Iris pigment epithelial cell (primary cell): Measurements from ENCODE around the gene TAF10.

Source experiments
- DNase-seq: peaks from one replicate; pipeline ENCODE4 v3.0.0-alpha.2; 2011; ENCODE audit warnings: low read depth

The TAF10 gene

DNA sequence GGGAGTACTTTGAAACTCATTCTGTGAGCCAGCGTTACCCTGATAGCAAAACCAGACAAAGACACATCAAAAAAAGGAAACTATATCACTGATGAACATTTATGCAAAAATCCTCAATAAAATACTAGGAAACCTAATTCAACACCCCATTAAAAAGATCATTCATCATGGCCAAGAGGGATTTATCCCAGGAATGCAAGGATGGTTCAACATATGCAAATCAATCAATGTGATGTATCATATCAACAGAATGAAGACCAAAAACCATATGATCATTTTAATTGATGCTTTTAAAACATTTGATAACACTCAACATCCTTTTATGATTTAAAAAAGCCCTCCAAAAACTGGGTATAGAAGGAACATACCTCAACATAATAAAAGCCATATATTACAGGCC lies 28.4 kb downstream of the TAF10 start:
- no peak for DNase-seq

DNA sequence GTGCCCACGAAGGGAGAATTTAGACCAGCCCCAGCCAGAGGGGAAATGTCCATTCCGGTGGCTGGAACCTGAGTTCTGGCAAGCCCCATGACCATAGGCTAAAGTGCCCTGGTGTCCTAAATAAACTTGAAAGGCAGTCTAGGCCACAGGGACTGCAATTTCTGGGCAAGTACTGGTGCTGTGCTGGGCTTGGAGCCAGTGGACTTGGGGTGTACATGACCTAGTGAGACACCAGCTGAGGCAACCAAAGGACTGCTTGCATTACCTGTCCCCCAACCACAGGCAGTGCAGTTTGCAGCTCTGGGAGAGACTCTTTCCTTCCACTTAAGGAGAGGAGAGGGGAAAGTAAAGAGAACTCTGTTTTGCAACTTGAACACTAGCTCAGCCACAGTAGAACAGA lies 32.3 kb downstream of the TAF10 start:
- DNase-seq = no peak

DNA sequence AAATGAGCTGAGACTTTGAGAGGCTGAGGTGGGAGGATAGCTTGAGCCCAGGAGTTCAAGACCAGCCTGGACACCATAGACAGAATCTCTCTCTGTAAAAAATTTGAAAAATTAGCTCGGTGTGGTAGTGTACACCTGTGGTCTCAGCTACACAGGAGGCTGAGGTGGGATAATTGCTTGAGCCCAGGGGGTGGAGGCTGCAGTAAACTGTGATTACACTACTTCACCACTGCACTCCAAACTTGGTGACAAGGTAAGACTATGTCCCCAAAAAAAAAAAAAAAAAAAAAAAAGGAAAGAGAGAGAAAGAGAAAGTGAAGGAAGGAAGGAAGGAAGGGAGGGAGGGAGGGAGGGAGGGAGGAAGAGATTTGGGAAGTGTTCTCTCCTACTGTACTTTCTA lies 33.9 kb downstream of the TAF10 start:
- DNase-seq = no peak

DNA sequence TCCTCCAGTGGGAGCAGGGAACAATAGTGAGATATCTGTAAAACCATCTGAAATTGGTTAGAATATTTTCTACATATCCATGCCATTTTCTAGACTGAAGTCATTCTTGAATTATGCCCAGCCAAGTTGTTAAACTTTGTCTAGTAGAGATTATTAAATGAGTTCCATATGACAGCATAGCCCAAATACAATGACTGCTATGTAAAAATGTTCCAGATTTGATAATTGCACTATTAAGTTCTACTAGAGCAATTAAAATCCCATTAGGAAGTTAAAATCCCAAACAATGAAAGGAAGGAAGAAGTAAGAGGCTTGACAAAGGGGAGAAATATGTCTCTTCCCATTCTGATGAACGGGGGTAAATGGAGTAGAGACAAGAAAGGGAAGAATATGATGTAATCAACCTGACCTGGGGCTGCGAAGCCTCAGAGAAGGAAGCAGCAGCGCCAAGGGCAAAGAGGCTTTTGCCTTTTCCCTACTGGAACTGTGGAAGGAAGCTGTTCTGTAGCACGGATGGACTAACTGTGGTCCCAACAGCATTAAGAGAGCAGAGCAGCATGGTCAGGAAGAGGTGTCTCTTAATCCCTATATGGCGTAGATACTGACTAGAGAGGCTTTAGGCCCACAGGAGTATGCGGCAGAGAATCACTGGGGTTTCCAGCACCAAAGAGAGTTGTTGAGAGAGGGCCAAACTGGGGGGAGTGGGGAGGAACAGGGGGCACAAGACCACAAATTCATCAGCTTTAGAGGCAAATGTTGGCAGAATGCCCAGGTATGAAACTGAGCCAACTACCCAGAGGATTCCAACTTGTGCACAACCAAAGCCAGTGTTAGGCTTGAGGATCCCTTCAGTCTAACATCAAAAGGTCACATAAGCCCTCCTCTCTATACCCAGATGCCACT lies 35.3 kb downstream of the TAF10 start:
- peak; percentile 62 for DNase-seq

DNA sequence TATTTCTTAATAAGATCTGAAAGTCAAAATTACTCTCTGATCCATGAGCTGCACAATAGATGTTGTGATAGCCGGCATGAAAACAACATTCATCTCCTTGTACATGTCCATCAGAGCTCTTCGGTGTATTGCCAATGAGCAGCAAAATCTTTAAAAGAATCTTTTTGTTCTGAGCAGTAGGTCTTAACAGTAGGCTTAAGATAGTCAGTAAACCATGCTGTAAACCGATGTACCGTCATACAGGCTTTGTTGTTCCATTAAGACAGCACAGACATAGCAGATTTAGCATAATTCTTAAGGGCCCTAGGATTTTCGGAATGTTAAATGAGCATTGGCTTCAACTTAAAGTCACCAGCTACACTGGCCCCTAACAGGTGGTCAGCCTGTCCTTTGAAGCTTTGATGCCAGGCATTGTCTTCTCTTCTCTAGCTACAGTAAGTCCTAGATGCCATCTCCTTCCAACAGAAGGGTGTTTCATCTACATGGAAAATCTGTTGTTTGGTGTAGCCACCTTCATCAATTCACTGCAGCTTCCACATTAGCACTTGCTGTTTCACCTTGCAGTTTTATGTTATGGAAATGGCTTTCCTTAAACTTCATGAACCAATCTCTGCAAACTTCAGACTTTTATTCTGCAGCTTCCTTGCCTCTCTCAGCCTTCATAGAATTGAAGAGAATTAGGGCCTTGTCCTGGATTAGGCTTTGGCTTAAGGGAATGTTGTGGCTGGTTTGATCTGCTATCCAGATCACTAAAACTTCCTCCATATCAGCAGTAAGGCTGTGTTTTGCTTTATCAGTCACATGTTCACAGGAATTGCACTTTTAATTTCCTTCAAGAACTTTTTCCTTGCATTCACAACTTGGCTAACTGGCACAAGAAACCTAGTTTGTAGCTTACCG lies 37.0 kb downstream of the TAF10 start:
- DNase-seq = no peak

DNA sequence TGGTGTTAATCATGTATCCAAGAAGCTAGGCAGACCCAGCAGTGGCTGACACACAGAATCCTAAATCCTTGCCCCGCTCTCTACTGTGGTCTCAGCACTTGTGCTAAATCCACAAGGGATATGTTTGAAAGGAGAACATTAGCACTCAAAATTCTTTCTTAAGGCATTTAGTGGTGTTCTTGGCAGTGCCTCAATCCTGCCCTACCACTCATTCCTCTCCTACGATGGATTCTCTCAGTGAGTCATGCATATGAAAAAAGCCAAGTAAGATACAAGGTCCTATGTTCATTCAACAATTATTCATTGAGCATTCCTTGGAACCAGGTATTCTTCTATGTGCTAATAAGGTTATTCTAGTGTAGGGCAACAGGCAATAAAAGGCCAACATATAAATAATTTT lies 39.8 kb downstream of the TAF10 start:
- DNase-seq = peak; percentile 86

DNA sequence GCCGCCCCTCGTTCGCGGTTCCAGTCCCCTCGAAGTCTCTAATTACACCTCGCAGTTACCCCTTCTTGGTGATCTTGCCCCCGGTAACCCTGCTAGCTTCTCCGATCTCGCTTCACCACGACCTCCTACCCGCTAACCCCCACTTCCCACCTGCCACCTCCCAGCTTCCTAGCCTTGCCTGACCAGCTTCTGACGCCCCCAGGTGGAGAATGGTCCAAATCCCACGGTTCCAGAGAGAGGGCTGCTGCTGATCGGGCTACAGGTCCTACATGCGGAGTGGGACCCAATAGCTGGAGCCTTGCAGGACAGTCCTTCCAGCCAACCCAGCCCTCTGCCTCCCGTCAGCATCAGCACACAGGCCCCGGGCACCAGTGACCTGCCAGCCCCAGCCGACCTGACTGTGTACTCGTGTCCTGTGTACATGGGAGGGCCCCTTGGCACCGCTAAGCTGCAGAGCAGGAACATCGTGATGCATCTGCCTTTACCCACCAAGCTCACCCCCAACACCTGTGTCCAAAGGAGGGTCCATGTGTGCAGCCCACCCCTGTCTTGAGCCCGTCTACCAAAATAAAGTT lies 40.5 kb downstream of the TAF10 start:
- no peak for DNase-seq

DNA sequence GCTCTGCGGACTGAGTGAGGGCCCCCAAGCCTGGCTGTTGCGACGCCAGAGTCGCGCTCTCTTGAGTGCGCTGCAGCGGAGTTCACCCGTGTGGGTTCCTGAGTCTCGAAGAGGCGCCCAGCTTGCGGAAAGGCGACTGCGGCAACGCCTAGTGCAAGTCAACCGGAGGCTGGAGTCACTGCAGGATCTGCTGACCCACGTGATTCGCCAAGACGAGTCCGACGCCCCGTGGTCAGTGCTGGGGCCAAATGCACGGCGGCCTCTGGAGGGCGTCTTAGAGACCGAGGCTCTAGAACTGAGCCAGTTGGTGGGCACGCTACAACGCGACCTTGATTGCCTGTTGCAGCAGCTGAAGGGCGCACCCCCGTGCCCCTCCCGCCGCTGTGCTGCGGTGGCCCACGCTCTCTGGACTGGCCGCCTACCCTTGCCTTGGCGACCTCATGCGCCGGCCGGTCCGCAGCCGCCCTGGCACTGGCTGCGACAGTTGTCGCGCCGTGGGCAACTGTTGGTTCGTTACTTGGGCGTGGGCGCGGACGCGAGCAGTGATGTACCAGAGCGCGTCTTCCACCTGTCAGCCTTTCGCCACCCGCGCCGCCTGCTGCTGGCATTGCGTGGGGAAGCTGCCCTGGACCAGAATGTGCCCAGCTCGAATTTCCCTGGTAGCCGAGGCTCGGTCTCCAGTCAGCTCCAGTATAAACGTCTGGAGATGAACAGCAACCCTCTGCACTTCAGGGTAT lies 41.2 kb downstream of the TAF10 start:
- DNase-seq = no peak

DNA sequence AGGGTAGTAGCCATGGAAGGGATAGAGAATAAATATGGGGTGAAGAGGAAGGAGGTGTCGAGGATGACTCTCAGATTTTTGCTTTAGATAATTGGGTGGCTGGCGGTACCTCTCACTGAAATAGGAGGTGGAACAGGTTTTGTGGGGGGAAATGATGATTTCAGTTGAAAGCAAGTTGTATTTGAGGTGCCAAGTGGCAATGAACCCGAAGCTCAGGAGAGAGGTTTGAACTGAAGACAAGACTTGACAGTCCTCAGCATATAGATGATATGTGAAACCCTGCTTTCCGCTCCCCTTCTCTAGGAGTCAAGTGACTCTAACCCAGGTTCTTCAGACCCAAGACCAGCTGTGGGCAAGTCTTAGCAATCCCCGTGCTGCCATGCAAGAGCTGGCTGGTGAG lies 42.3 kb downstream of the TAF10 start:
- DNase-seq = no peak

DNA sequence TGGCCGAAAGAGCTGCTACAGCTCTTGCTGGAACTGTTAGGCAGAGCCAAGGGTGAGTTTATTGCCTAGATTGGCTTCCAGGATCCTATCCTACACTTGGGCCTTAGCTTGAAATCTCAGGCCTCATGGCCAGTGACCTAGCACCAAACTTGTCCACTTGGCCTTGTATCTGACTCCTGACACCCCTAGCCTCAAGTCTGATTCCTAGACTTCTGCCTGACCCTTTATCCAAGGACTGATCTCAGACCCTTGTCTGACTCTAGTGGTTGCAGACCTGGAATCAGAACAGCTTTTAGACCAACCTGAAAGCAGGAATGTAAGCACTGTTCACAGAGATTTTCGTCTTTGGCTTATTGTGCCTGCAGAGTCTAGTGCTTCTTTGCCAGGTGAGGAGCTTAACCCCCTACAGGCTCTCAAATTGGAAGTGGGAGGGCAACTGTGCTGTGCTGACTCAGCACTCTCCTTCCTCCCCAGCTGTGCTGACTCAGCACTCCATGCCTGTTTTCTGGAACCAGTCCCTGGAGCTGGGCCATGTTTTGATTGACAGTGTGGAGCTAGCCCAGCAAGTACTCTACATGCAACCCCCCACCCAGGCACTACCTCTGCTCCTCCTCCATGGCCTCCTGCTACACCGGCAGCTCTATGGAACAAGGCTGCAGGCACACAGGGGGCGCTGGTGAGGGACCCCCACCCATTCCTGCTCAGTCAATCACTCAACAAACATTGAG lies 43.7 kb downstream of the TAF10 start:
- DNase-seq = peak; percentile 78

DNA sequence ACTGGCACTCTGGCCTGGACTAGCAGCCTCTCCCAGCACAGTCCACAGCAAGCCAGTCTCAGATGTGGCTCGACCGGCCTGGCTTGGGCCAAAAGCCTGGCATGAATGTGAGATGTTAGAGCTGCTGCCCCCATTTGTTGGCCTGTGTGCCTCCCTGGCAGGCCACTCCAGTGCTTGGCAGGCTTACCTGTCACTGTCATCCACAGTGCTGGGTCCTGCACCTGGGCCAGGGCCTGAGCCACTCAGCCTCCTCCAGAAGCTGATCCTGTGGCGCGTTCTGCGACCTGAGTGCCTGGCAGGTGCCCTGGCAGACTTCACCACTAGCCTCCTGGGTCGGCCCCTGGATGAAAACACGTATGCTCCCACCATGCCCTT lies 44.7 kb downstream of the TAF10 start:
- DNase-seq = no peak

DNA sequence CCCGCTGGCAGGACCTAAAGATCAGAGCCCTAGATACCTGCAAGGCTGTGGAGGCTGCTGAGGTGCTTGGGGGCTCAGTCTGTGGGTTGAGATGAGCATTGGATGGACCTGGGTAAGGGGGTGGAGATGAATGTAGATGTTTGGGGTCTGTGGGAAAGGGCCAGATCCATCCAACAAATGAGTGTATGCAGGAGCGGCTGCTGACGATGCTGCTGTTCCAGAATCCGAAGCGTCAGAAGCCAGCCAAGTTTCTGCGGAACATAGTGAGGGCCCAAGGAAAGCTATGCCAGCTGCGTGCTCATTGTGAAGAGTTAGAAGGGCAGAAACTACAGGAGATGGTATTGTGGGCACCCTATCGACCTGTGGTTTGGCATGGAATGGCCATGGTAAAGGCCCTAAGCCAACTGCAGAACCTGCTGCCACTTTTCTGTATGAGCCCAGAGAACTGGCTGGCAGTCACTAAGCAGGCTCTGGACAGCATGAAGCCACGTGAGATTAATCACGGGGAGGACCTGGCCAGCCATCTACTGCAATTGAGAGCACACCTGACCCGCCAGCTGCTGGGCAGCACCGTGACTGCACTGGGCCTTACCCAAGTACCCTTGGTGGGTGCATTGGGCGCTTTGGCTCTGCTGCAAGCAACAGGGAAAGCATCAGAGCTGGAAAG lies 45.2 kb downstream of the TAF10 start:
- DNase-seq = no peak

DNA sequence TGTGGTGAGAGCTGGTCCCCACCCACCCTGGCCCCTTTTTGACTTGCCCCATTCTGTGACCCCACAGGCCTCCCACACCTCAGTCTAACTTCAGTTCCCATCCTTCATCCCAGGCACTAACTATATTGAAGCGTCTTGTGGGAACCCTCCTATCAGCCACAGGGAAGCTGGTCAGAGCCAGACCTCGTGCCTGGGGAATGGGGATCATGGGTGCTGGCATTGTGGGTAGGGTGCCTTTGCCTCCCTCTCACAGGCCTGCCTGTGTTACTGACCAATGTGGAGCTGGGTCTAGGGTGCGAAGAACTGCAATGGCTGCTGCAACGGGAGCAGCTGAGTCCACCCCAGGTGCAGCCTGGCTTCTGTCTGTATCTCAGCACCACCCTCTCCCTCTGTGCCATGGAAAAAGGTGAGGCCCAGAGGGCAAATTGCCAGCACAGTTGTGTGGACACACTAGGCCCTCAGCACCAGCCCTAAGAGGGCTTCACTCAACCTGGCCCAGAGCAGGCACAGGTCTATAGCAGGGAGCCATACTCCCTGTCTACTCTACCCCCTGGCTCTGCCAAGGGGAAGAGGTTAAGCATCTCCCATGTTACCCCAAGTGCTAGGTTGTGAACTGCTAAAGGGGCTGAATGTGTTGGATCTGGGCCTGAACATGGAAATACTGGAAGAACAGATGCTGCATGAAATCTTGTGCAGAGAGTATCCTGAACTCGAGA lies 45.9 kb downstream of the TAF10 start:
- no peak for DNase-seq

DNA sequence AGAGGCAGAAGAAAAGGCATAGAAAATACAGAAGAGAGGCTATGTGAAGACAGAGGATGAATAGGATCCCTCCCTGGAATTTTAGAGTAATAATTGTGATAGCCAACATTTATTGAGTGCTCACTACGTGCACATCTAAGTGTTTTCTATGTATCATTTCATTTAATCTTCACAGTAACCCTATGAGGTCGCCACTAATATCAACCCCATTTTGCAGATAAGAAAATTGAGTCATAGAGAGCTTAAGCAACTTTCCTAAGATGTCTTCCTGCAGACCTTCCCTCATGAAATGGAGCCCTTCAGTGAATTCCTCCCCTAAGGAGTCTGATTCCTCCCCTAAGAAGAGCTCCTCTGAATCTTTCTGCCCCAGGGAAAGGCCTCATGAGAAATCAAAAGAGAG lies 46.7 kb downstream of the TAF10 start:
- no peak for DNase-seq

DNA sequence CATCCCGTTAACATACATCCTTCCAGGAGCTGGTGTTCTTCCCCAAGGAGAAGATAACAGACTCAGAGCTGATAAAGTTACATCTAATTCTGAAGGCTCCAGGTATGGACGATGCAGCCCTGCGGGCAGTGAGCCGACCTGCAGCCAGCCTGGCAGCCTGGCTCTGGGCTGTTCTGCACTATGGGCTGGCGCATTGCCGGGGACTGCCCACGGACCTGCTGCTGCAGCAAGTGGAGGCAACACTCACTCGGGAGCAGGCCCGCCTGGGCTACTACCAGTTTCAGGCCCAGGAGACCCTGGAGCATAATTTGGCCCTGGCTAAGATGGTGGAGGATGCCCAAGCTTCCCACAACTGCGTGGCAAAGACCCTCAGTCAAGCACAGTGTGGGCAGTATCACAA lies 48.3 kb downstream of the TAF10 start:
- DNase-seq = no peak

DNA sequence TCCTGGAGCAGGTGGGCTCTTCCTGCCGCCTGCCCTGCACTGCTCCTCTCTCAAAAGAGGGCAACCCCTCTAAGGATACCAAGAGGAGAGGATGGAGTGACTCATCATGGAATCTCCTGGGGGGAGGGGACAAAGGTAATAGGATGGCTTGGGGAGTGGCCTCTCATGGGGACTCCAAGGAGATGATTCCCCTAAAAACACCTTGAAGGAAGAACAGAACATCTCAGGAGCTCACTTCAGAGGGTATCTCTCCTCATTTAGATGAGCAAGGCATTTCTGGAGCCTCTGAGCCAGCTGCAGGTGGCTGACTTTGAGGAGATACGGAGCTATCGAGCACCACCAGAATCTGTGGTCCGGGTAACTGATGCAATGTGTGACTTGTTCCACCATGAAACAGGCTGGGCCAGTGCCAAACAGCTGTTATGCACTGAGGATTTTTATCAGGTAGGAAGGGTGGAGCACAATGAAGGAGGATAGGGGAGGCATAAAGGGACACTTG lies 48.8 kb downstream of the TAF10 start:
- no peak for DNase-seq

DNA sequence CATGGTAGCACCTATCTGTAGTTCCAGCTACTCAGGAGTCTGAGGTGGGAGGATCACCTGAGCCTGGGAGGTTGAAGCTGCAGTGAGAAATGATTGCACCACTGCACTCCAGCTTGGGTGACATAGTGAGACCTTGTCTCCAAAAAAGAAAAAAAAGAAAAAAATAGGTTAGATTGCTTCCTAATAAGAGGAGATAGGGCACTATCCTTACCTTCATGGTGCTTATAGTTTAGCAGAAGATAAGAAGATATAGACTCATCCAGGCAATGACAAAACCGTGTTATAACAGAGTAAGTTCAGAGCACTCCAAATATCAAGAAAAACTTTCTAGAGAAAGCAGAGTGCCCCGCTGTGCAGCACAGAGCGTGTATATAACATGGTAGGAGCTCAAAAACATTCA lies 50.7 kb downstream of the TAF10 start:
- no peak for DNase-seq
